HepG2 (cell line): ENCODE results near the gene STAT4.

ENCODE experiments used
- CTCF ChIP-seq: sonication (generic); formaldehyde crosslinking; IDR thresholded peaks from 2 replicates; pipeline ENCODE4 v1.5.0; 2020; ENCODE audit warnings: mild to moderate bottlenecking, missing genetic modification reagents, moderate library complexity
- HMG20A ChIP-seq: IDR thresholded peaks from 2 replicates; pipeline ENCODE4 v1.6.1; 2016; ENCODE audit warnings: borderline replicate concordance
- KDM1A ChIP-seq: IDR thresholded peaks from 2 replicates; pipeline ENCODE4 v1.6.1; 2016; ENCODE audit warnings: missing compliant biosample characterization
- NR2C2 ChIP-seq: sonication (generic); formaldehyde crosslinking; IDR thresholded peaks from 2 replicates; pipeline ENCODE4 v1.4.0; 2020; ENCODE audit warnings: missing genetic modification reagents, mild to moderate bottlenecking, moderate library complexity, borderline replicate concordance
- POLR2G ChIP-seq: fragments of 200-400 bp; formaldehyde crosslinking; IDR thresholded peaks from 2 replicates; pipeline ENCODE4 v1.6.1; 2018; ENCODE audit warnings: mild to moderate bottlenecking, low read depth, low read length, moderate library complexity
- RBAK ChIP-seq: sonication (generic); formaldehyde crosslinking; IDR thresholded peaks from 2 replicates; pipeline ENCODE4 v1.5.1; 2020; ENCODE audit warnings: mild to moderate bottlenecking, missing genetic modification reagents
- SRSF9 ChIP-seq: fragments of 200-400 bp; formaldehyde crosslinking; IDR thresholded peaks from 2 replicates; pipeline ENCODE4 v1.6.1; 2018; ENCODE audit warnings: borderline replicate concordance, mild to moderate bottlenecking, low read depth, low read length; ENCODE audit not compliant: insufficient read depth, poor library complexity, severe bottlenecking
- TAF15 ChIP-seq: fragments of 200-400 bp; formaldehyde crosslinking; IDR thresholded peaks from one replicate; pipeline ENCODE4 v1.6.1; 2018; ENCODE audit warnings: mild to moderate bottlenecking, low read depth, low read length; ENCODE audit not compliant: poor library complexity, severe bottlenecking
- ZNF224 ChIP-seq: sonication (generic); formaldehyde crosslinking; IDR thresholded peaks from 2 replicates; pipeline ENCODE4 v1.5.0; 2020; ENCODE audit warnings: mild to moderate bottlenecking, missing genetic modification reagents
- ZNF24 ChIP-seq: fragments of 450-650 bp; IDR thresholded peaks from 2 replicates; pipeline ENCODE4 v1.6.1; 2017; ENCODE audit warnings: antibody characterized with exemption, mild to moderate bottlenecking
- ZNF780A ChIP-seq: sonication (generic); formaldehyde crosslinking; IDR thresholded peaks from 2 replicates; pipeline ENCODE4 v1.8.0; 2022; ENCODE audit warnings: mild to moderate bottlenecking, missing genetic modification reagents, moderate library complexity

DNA sequence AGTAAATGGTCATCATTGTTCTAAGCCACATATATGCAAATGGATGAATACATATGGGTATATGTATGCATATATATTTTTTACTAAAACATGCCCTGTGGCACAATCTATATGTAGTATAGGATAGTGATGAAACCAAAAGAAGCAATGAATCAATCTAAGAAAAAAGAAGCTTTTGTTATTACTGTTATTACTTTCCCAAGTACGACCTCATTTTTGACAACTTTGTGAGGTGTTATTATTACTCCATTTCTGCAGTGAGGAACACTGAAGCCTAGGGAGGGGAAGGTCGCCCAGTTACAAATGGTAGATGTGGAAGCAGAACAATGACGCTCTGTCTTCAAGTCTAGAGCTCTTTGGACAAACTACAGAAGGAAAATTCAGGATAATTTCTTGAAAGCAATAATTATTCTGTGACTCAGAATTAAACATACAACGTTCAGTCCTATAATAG lies 38.3 kb downstream of the STAT4 start:
- TF ChIP-seq NR2C2 (no peak), HMG20A (CRISPR knock-in tag) (no peak), SRSF9 (no peak), KDM1A (no peak), POLR2G (no peak), ZNF224 (no peak), CTCF (CRISPR knock-in tag) (no peak), RBAK (no peak), ZNF24 (no peak), ZNF780A (CRISPR knock-in tag) (no peak), TAF15 (no peak)
